HEK293T (cell line): Measurements from ENCODE around the gene EXOC4.

Experiments
- FOXA1 ChIP-seq: fragments of 450-650 bp; IDR thresholded peaks from 2 replicates; pipeline ENCODE4 v1.6.1; 2016; ENCODE audit warnings: mild to moderate bottlenecking
- HDGF ChIP-seq: fragments of 450-650 bp; IDR thresholded peaks from 2 replicates; pipeline ENCODE4 v1.6.1; 2017; ENCODE audit warnings: antibody characterized with exemption, borderline replicate concordance
- TARDBP ChIP-seq: fragments of 450-650 bp; IDR thresholded peaks from 2 replicates; pipeline ENCODE4 v1.6.1; 2016

GRCh38 chr7:133240302-133240701, 12.6 kb upstream of the EXOC4 start:
- TF ChIP-seq HDGF (no peak), TARDBP (no peak), FOXA1 (no peak)
